ENCODE data around the gene RAD51B.
"Not testable (repeated sequence)": the region's sequence is repeated elsewhere in the genome, so short reads cannot be mapped to it uniquely, and the experiment has no call there.

Gene RAD51B

DNA sequence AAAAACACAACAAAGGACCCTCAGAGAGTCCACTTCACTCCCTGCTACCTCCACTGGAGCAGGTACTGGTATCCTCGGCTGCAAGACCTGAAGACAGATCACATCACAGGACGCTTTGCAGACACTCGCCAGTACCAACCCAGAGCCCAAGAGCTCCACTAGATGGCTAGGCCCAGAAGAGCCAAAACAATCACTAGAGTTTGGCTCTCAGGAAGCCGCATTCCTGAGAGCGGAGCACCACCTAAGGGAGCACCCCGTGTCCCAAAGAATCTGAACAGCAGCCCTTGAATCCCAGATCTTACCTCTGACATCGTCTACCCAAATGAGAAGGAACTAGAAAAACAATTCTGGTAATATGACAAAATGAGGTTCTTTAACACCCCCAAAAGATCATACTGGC lies 399.8 kb downstream of the RAD51B start:
- no peak for DNase-seq

DNA sequence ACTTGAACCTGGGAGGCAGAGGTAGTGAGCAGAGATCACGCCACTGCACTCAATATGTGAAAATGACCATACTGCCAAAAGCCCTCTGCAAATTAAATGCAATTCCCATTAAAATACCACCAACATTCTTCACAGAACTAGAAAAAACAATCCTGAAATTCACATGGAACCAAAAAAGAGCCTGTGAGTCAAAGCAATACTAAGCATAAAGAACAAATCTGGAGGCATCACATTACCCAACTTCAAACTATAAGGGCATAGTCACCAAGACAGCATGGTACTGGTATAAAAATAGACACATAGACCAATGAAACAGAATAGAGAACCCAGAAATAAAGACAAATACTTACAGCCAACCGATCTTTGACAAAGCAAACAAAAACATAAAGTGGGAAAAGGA lies 401.5 kb downstream of the RAD51B start:
- DNase-seq, result not testable (repeated sequence)

DNA sequence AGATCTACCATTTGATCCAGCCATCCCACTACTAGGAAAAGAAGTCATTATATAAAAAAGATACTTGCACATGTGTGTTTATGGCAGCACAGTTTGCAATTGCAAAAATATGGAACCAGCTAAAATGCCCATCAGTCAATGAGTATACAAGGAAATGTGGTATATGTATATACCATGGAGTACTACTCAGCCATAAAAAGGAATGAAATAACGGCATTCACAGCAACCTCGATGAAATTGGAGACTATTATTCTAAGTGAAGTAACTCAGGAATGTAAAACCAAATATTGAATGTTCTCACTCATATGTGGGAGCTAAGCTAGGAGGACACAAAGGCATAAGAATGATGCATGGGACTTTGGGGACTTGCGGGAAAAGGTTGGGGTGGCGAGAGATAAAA lies 402.6 kb downstream of the RAD51B start:
- DNase-seq, result no peak

DNA sequence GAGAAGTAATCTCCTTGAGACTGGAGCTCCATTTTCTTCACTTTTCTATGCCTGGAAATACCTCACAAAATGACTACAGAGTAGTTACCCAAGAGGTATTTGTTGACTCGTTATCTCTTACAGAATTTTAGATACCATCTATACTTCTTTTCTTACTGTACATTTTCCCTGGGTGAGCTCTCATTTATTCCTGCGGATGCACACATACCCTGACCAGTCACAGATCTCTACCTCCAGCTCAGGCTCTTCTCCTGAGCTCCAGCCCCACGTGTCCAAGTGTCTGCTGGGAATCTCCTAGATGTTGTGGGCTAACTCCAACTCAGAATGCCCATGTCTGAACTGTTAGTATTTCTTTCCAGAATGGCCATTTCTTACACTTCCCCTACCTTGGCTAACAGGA lies 403.1 kb downstream of the RAD51B start:
- no peak for DNase-seq

DNA sequence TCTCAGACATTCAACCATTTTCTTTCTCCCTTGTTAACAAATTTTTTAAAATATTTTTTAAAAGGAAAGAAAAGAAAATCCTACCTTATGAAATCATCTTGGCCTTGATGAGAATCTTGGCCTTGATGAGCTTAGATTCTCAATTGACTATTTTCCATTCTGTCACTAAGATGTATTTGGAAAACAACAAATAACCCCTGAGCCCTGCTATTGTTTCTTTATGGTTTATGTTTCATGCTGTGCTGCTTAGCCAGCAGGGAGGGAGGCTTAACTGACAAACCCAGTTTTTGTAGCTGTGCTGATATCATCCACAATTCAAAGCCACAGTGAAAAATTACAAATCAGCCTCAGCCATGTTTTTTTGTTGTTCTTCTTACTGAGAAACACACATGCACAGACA lies 404.1 kb downstream of the RAD51B start:
- no peak for DNase-seq

DNA sequence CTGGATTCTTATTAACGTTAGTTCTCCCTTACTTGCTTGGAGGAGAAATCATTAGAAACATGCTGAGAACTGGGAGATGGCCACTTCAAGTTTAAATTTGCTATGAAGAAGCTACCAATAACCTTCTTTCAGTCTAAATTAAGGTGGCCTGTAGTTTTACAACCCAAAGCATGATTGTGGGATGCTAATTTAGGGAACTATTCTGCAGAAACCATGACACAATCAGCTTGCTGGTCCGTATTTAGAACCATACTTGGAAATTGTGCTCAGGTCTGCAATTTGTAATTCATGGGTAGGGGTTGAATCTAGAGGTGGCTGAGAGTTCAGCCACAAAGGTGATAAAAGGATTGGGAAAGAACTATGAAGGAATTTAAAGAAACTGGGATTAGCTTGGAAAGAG lies 405.7 kb downstream of the RAD51B start:
- DNase-seq, result no peak

DNA sequence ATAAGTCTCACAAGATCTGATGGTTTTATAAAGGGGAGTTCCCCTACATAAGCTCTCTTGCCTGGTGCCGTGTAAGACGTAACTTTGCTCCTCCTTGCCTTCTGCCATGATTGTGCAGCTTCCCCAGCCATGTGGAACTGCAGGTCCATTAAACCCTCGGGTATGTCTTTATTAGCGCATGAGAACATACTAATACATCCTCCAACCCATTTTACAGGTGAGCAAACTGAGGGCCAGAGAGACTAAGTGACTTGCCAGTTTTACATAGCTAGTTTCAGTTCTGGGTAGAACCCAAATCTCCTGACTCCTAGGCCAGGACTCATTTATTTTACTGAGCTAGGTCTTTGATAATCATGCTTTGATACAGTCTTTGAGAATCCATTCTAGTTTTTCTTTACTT lies 406.9 kb downstream of the RAD51B start:
- DNase-seq, result no peak

DNA sequence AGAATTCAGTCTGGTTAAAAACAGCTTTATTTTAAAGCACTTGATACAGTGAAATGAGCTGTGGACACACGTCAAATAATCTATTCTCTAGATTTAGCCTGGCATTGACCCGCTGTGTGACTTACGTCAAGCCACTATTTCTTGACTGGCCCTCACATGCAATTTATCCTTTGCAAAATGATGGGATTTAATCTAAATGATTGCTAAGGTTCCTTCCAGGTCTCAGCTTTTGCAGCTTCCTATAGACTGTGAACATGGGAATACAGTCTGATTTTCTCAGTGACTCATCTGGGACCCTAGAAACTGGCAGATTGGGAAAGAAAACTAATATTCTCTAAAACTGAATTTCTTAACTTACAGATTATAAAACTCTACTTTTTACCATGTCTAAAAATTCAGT lies 409.1 kb downstream of the RAD51B start:
- DNase-seq, result no peak

DNA sequence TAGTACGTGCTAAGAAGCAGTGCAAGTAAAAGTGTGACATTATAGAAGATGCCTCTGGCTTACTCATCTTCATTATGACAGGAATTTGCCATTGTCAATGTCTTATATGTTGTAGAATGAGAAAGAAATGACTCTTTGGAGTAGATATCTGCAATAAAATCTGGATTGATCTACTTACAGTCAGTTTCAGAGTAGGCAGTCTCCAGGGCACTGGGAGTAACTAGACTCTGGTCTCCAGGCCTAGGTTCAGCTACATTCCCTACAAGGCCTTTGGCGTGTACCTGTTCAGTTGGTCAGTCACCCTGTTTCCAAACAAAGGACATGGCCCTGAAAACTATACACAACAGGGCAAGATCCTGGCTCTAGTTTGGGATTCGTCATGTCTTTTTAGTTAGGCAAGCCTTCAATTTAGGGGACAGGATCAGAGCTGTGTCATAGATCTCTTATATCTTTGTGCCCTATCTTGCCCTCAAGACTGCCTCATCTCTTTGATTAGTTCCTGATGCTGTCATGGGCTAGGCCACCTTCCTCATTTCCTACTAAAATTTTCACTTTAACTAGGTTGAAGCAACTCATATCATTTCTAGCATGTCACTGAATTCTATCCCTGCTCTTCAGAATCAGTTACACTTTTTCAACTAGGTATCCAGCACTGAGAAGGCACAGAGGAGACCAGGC lies 410.0 kb downstream of the RAD51B start:
- no peak for DNase-seq

DNA sequence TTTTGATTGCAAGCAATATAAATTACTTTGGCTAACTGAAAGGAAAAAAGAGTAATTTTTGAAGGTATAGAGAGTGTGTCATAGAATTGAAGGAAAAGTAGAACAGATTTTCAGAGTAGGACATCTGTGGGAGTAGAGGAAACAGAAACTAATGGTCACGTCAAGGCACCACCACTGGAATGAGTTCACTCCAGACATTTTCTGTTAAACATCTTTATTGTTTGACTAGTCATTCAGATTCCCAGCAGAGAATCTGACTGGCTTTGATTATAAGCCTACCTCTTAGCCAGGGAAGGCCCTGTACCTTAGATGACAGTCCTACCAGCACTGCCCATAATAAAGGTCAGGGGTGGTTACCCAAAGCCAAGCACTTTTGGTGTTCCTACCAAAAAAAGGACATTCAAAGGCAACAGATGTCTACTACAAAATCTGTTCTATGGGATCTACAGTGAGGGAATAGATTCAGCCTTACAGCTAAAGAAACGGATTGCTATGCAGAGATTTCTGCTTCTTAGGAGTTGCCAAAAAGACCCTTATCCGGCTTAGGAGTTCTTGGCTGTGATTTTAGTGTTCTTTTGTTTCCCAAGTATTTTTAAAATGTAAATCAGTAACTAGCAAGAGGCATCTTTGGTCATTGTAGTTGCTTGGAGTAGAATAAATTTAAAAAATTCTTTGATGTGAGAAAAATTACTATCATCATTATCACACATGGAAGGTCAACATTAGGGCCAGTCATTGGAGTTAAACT lies 410.8 kb downstream of the RAD51B start:
- no peak for DNase-seq

DNA sequence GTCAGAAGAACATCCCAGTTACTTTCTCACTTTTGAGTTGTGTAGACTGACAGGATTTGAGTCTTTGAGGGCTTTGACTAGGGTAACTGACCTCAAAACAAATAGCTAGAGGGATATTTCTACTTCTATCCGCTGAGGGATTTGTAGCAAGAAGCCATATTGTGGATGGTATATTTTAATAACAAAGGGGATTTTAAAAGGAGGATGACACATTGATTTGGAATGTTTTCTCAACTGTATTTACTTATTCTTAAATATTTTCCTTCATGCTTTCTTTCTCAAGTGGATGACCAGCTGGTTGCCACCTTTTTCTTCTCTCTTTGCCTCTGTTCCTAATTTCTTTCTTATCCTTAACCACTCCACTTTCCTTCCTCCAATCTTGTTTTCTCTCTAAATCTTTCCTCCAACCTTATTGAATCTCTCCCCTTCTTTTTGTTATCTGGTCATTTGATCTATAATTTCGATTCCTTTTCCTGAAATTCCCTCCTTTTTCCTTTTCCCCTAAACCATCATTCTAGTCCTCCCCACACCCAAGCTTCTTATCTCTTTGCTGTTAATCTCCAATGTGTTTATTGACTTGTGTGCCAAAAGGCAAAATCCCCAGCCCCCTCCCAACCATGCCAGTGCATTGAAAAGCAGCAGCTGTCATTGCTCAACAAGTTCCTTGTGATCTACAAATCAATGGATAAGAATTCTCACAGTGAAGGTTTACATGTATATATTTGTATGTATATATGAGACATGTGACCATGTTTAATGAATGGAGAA lies 411.6 kb downstream of the RAD51B start:
- no peak for DNase-seq

DNA sequence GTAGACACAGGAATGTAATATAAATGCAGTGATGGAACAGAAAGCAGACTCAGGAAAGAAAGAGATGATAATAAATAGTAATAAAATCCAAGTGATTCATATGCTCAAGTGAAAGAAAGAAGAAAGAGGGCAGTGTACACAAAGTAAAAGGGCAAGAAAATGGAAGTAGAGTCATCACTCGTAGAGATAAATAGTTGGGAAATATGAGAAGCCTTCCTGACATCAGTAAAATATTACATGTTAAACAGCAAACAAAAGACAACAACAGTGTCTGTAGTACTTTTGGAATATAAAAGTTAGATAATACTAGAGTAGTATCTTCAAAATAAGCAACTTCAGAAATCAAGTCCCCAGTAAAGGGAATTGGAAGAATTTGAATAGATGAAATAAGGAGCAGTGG lies 412.3 kb downstream of the RAD51B start:
- no peak for DNase-seq

DNA sequence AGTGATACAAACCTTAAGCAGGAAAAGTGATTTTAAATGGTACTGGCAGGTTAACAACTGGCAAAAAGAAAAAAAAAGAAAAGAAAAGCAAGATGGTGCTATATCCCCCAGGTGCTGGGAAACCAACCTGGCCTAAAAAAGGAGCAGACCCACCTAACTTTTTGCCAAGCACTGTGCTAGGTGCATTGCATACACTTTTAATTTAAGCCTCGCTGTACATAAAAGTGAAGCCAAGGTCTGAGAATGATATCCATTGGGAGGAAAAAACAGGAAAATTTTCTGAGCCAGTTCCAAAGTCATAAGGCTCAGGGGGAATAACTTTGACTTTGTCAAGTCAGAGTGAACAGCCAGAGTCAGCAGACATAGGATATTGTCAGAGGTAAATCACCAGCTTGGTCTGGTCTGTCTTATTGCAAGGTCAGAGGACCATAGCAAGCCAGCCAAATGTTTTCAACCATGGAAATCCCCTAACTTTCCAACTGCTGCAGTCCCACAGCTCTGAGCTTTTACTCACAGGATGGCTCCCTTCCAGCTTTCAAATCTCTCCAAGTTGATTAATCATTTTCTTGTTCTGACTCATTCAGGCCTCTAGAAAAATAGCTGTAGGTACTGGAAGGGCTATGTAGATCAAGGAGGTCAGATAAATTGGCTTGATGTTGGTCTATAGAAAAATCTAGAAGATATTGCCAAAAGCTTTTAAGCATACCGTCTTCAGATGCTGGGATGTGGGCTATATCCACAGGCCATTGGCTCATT lies 412.9 kb downstream of the RAD51B start:
- DNase-seq, result no peak

DNA sequence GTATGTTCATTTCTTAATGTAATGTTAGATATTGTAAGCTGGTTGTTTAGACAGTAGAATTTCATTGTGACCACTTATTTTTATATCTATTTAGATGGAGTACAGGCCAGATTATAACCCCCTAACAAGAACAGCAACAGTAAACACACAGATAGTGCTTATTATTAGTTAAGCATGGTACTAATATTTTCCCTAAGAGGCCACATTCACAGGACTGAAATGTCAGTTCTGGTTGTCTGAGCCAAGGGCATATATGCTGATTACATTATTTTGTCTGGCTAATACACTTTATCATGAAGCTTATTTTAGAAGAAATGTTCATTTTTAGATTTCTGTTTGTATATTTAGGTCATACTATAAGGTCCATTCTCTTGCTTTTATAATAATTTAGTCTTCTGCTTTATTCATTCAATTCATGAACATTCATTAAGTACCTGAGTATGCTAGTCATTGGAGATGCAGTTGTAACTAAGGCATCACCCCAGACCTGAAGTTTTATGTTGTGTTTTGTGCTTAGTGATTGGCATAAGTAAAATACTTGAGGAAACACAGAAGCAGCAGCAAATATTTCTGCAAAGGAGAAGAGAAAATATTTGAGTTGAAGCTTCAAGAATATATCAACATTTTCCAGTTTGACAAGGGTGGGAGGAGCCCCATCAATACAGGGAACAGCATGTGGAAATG lies 413.7 kb downstream of the RAD51B start:
- no peak for DNase-seq

DNA sequence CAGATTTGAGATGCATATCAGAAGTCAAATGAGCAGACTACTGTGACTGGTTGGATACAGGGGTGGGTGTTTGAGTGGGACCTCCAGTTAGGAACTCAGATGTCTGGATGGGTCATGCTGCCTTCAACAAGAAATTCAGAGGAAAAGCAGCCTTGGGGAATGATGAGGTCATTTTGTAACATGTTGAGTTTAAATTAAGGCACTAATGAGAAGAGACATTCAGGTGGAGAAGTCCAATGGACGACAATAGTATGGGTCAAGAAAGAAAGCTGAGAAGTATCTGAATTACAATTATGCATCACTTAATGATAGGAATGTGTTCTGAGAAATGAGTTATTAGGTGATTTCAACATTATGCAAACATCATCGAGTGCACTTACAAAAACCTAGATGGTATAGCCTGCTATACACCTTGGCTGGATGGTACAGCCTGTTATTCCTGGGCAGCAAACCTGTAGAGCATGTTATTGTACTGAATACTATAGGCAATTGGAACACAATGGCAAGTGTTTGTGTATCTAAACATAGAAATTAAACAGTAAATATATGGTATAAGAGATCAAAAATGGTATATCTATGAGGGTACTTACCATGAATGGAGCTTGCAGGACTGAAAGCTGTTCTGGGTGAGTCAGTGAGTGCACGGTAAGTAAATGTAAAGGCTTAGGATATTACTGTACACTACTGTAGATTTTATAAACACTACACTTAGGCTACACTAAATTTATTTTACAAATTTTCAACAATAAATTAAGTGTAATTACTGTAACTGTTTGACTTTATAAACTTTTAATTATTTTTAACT lies 414.7 kb downstream of the RAD51B start:
- DNase-seq, result no peak

DNA sequence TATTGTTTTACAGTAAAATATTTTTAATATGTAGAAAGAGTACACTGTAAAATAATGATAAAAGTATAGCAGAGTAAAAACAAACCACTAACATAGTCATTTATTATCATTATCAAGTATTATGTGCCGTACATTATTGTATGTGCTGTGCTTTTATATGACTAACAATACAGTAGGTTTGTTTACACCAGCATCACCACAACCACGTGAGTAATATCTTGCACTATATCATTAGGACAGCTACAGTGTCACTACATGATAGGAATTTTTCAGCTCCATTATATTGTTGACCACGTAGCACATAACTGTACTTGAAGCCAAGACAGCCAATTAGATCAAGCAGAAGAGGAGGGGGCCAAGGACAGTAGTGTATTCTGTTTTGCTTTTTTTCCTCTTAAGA lies 415.4 kb downstream of the RAD51B start:
- no peak for DNase-seq

DNA sequence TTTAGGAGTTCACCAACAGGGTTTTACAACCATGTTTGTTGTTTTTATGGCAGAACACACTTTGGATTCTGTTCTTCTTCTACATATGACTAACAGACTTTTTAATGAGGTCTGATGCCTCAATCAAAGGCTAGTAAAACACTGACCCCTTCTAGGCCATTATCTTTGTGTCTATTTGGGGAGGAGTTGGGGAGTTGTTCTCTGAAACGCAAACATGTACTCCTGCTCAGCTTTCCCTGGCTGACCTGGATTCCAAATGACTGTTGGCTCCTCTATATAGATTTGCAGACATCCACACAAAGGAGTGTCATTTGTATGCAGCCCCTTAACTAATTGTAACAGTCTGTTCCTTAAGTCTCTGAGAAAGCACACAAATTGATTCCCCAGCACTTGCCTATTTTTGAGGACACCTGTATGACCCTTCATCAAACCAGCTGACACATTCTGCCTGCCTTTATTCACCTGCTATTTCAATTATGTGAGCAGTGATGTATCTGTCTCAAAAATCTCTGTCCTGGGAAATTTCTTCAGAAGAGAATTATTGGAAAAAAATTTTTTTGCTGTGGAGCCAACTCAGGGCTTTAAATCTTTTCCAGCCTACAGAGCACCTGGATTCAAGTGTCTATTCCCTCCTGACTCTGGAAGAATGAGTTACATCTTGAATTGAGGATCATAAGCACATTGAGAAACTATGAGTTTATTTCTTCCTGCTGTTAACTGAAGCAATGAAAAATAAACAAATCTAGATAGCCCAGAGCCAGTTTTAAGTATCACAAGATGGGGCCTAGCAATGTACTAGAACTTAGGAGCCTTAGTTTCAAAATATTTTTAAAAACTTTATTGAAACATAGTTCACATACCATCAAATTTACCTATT lies 417.2 kb downstream of the RAD51B start:
- DNase-seq, result no peak

DNA sequence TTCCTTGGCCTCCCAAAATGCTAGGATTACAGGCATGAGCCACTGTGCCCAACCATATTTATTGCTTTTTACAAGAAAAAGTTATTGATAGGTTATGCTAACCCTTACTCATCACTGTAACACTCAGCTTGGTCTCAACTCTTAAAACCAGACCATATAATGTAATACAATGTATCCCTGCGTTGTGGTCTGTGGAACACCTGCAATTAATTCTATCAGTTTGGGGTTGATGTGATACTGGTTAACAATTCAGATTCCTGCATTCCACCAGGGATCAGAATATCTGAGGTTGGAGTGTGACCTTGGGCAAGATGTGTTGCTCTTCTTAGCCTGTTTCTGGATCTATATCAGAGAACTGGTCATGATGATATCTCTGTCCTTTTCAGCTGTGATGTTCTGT lies 419.0 kb downstream of the RAD51B start:
- DNase-seq, result no peak

DNA sequence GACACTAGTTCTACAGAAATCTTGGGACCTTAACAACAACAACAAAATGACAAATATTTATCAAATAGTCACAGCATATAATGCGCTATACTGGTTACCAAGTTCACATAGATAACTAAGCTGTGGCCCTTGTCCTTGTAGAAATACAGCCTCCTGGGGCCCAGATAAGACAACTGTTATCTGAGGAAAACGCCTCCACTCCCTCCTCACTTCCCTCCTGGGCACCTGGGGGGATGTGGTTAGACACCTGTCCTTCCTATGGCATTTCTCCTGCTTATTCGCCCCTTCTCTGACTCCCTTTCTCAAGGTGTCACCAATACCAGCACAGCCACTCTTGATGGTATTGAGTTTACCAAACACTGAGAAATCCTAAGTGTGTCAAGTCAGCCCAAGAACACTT lies 419.4 kb downstream of the RAD51B start:
- no peak for DNase-seq

DNA sequence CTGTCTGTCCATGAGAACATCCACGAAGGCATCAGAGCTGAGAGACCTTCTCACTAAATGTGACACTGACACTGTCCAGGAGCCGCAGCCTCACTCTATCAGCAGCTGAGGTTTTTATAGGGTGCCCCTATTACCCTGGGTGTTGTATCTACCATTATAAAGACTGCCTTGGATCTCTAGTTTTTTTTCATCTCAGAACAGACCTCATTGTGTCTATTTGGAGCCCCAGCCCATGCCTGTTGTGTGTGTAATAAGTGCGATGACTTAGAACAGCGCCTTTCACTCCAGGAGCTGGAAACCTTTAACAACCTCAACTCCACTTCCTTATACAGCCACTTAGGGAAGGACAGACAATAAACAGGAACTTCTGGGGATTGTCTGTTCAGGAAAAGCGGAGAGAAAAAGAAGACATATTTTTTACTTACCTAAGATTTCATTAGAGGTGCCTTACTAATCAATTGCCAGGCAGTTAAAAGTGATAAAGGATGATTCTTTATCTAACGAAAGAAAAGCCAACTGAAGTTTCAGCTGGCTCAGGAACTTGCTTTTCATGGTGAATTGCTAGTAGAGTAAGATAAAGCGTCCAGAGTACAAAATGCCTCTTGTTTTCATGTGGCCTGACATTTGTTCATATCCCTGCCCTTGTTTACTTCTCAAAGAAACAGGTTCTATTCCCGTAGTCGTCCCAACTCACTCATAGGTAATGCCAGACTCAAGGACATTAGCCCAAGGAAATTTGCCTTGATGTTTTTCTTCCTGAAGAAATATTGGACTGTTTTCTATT lies 420.6 kb downstream of the RAD51B start:
- no peak for DNase-seq

Measured in NCI-H1092 treated with DMSO at 0.1 percent for 48 hours (cell line).